AG20443 (cell line): ENCODE data around the gene CFAP157.

ENCODE experiments used
- DNase-seq: peaks from one replicate; pipeline ENCODE4 v3.0.0; 2012; ENCODE audit warnings: low spot score, mixed read lengths

CFAP157 gene

GRCh38 chr9:127762111-127762676, 55.4 kb downstream of the CFAP157 start:
- DNase-seq: no peak

DNA sequence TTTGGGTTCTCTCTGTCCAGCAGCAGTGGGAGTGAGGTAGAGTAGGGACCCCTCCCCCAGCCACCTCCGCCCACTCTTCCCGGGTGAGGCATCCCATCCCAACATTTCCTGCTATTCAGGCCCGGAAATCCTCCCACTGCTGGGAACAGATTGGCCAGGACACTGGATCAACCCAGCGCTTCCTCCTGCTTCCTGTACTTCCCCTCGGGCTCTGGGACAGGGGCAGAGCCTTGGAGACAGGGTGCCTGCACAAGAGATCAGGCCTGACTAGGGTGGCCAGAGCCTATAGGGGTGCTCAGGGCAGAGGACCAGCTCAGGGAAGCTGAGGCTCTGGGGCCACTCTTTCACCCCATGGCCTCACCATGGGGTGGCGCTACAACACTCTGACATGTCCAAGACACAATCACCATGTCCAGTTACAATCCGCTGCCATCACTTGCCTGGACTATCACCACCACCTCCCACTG, 57.2 kb downstream of the CFAP157 start:
- no peak for DNase-seq

DNA sequence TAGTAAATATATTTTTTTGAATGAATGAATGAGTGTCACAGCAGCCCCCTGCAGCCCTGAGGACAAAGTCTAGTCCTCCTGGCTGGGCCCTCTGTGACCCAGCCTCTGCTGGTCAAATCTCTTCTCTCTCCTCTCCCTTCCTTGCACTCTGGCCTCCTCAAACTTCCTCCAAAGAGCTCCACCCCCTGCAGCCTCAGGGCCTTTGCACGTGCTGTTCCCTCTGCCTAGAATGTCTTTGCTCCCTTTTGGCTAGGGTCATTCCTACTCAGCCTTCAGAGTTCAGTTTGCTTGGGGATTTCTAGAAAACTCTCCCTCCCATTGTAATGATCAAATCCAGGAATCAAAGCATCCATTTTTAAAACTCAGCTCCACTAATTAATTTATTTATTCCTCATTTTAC, 58.6 kb downstream of the CFAP157 start:
- no peak for DNase-seq
